Stimulated activated CD4-positive, alpha-beta T cell treated with anti-CD3 and anti-CD28 coated beads, Interleukin-4, amount 100 ng/mL, for 4 hours (primary cell): ENCODE data around the gene FAM3D.

Experiments
- DNase-seq, 2 experiments: peaks; one replicate each; pipeline ENCODE4 v3.0.0-alpha.2; 2020

Gene FAM3D

GRCh38 chr3:58652624-58653023, 13.9 kb downstream of the FAM3D start:
- DNase-seq = no peak

- DNase-seq = no peak
Observed at GRCh38 chr3:58651276-58651675, 15.3 kb downstream of the FAM3D start.

GRCh38 chr3:58647381-58648141, 19.0 kb downstream of the FAM3D start:
- no peak for DNase-seq

GRCh38 chr3:58646503-58646902, 20.1 kb downstream of the FAM3D start:
- DNase-seq = no peak

GRCh38 chr3:58645726-58646125, 20.8 kb downstream of the FAM3D start:
- no peak for DNase-seq

GRCh38 chr3:58642846-58643245, 23.7 kb downstream of the FAM3D start:
- DNase-seq = no peak

- peak; percentile 18 to 56 for DNase-seq
Observed at GRCh38 chr3:58640700-58641372, 25.7 kb downstream of the FAM3D start.

GRCh38 chr3:58639842-58640241, 26.7 kb downstream of the FAM3D start:
- no peak for DNase-seq

- no peak for DNase-seq
Observed at GRCh38 chr3:58639001-58639400, 27.6 kb downstream of the FAM3D start.

GRCh38 chr3:58638591-58638990, 28.0 kb downstream of the FAM3D start:
- DNase-seq = no peak

GRCh38 chr3:58637509-58637908, 29.1 kb downstream of the FAM3D start:
- no peak for DNase-seq

- DNase-seq = no peak
Observed at GRCh38 chr3:58635371-58636285, 30.9 kb downstream of the FAM3D start.

GRCh38 chr3:58633157-58633865, 33.3 kb downstream of the FAM3D start:
- no peak for DNase-seq

- no peak for DNase-seq
Observed at GRCh38 chr3:58631742-58632141, 34.8 kb downstream of the FAM3D start.

GRCh38 chr3:58630710-58631092, 35.9 kb downstream of the FAM3D start:
- DNase-seq = no peak

GRCh38 chr3:58630076-58630709, 36.4 kb downstream of the FAM3D start:
- DNase-seq = peak; percentile 43 to 48

GRCh38 chr3:58629629-58630028, 36.9 kb downstream of the FAM3D start:
- no peak for DNase-seq

- DNase-seq = no peak
Observed at GRCh38 chr3:58628823-58629562, 37.6 kb downstream of the FAM3D start.

- no peak for DNase-seq
Observed at GRCh38 chr3:58627941-58628340, 38.6 kb downstream of the FAM3D start.

GRCh38 chr3:58627570-58627885, 39.0 kb downstream of the FAM3D start:
- no peak for DNase-seq

- no peak for DNase-seq
Observed at GRCh38 chr3:58626841-58627569, 39.6 kb downstream of the FAM3D start.
